GM18505 (cell line): ENCODE measurements around the gene CCDC185.
A peak's percentile ranks its signal among the peaks of the same experiment; 100 is the strongest.
"Not testable (repeated sequence)": the region's sequence is repeated elsewhere in the genome, so short reads cannot be mapped to it uniquely, and the experiment has no call there.

ENCODE experiments used
- ATAC-seq: cut with Tn5 transposase; IDR thresholded peaks from one replicate; pipeline ENCODE4 v1.9.1; 2021; ENCODE audit not compliant: unreplicated experiment
- POLR2A ChIP-seq: IDR thresholded peaks from 4 replicates; pipeline ENCODE4 v1.6.1; 2011; ENCODE audit warnings: borderline replicate concordance; ENCODE audit not compliant: insufficient read depth, insufficient read length; ENCODE audit errors: extremely low read depth

CCDC185 gene

GRCh38 chr1:223363057-223363855 lies 30.0 kb upstream of the CCDC185 start:
- TF ChIP-seq POLR2A, result no peak
- ATAC-seq, result no peak

GRCh38 chr1:223363856-223364684 lies 29.1 kb upstream of the CCDC185 start, which contains the start of gene SUSD4:
Gene SUSD4 (minus strand): TSS chr1:223364176. CDS start chr1:223363425, 751 bp downstream.
- peak; percentile 78 for ATAC-seq

GRCh38 chr1:223364685-223365382 lies 28.4 kb upstream of the CCDC185 start:
- TF ChIP-seq POLR2A, result no peak

More at GRCh38 chr1:223363856-223364684, 29.1 kb upstream of the CCDC185 start, which contains the start of gene SUSD4:
- no peak for TF ChIP-seq POLR2A

GRCh38 chr1:223374064-223374610 lies 19.1 kb upstream of the CCDC185 start:
- no peak for ATAC-seq
- TF ChIP-seq POLR2A, result no peak

More at GRCh38 chr1:223364685-223365382, 28.4 kb upstream of the CCDC185 start:
- no peak for ATAC-seq

GRCh38 chr1:223378754-223379153 lies 14.5 kb upstream of the CCDC185 start:
- no peak for ATAC-seq
- TF ChIP-seq POLR2A, result no peak

- no peak for TF ChIP-seq POLR2A
- ATAC-seq, result no peak
Measured at GRCh38 chr1:223386013-223386412, 7.2 kb upstream of the CCDC185 start.

- ATAC-seq, result no peak
Measured at GRCh38 chr1:223390618-223391017, 2.6 kb upstream of the CCDC185 start.

GRCh38 chr1:223394242-223394641 lies 1.0 kb downstream of the CCDC185 start:
- no peak for TF ChIP-seq POLR2A
- ATAC-seq, result no peak

More at GRCh38 chr1:223390618-223391017, 2.6 kb upstream of the CCDC185 start:
- no peak for TF ChIP-seq POLR2A

GRCh38 chr1:223394706-223395105 lies 1.5 kb downstream of the CCDC185 start:
- ATAC-seq, result no peak
- no peak for TF ChIP-seq POLR2A

GRCh38 chr1:223399393-223399792 lies 6.2 kb downstream of the CCDC185 start:
- not testable (repeated sequence) for ATAC-seq

- no peak for ATAC-seq
- no peak for TF ChIP-seq POLR2A
Measured at GRCh38 chr1:223401873-223402789, 8.9 kb downstream of the CCDC185 start.

GRCh38 chr1:223402790-223403142 lies 9.6 kb downstream of the CCDC185 start:
- no peak for ATAC-seq
- TF ChIP-seq POLR2A, result no peak
